HepG2 (cell line): ENCODE measurements around the gene PRH2. TPM values are rescaled to one million over a fixed set of nuclear protein-coding genes. Genes with fewer than 3 reads are reported as not detected.

Source experiments
- CCAR2 ChIP-seq: fragments of 200-400 bp; formaldehyde crosslinking; optimal IDR thresholded peaks from 2 replicates; pipeline ENCODE3; 2018; ENCODE audit warnings: low read depth, mild to moderate bottlenecking, low read length, moderate library complexity
- FOXO1 ChIP-seq: sonication (generic); formaldehyde crosslinking; IDR thresholded peaks from 2 replicates; pipeline ENCODE4 v1.4.0; 2020; ENCODE audit warnings: missing genetic modification reagents
- HDAC1 ChIP-seq: sonication (generic); formaldehyde crosslinking; IDR thresholded peaks from 2 replicates; pipeline ENCODE4 v1.5.1; 2020; ENCODE audit warnings: mild to moderate bottlenecking, missing genetic modification reagents
- HDAC2 ChIP-seq: sonication (generic); formaldehyde crosslinking; IDR thresholded peaks from 2 replicates; pipeline ENCODE4 v1.4.0; 2020; ENCODE audit warnings: missing genetic modification reagents
- HOXA3 ChIP-seq: sonication (generic); formaldehyde crosslinking; IDR thresholded peaks from 2 replicates; pipeline ENCODE4 v1.5.0; 2020; ENCODE audit warnings: missing genetic modification reagents
- RBM22 ChIP-seq: fragments of 200-400 bp; formaldehyde crosslinking; optimal IDR thresholded peaks from 2 replicates; pipeline ENCODE3; 2017; ENCODE audit warnings: mild to moderate bottlenecking, low read length, moderate library complexity
- U2AF2 ChIP-seq: fragments of 200-400 bp; formaldehyde crosslinking; IDR thresholded peaks from 2 replicates; pipeline ENCODE4 v1.6.1; 2017; ENCODE audit warnings: low read depth, mild to moderate bottlenecking, low read length
- XBP1 ChIP-seq: sonication (generic); formaldehyde crosslinking; IDR thresholded peaks from 2 replicates; pipeline ENCODE4 v1.5.0; 2020; ENCODE audit warnings: missing genetic modification reagents
- ZFP37 ChIP-seq: sonication (generic); formaldehyde crosslinking; IDR thresholded peaks from 2 replicates; pipeline ENCODE4 v1.4.0; 2020; ENCODE audit warnings: missing genetic modification reagents, borderline replicate concordance
- ZNF256 ChIP-seq: sonication (generic); formaldehyde crosslinking; conservative IDR thresholded peaks from 2 replicates; pipeline ENCODE4 v1.4.0; 2020; ENCODE audit warnings: missing genetic modification reagents
- ZNF33B ChIP-seq: sonication (generic); formaldehyde crosslinking; IDR thresholded peaks from 2 replicates; pipeline ENCODE4 v1.5.1; 2020; ENCODE audit warnings: mild to moderate bottlenecking, missing genetic modification reagents
- ZNF382 ChIP-seq: sonication (generic); formaldehyde crosslinking; IDR thresholded peaks from 2 replicates; pipeline ENCODE4 v1.5.0; 2020; ENCODE audit warnings: missing genetic modification reagents, mild to moderate bottlenecking, borderline replicate concordance
- ZNF850 ChIP-seq: sonication (generic); formaldehyde crosslinking; conservative IDR thresholded peaks from 2 replicates; pipeline ENCODE4 v1.9.0; 2021; ENCODE audit warnings: mild to moderate bottlenecking, missing genetic modification reagents
- ZNF883 ChIP-seq: sonication (generic); formaldehyde crosslinking; IDR thresholded peaks from 2 replicates; pipeline ENCODE4 v1.5.1; 2020; ENCODE audit warnings: mild to moderate bottlenecking, missing genetic modification reagents; ENCODE audit errors: not compliant biosample characterization
- ZNF891 ChIP-seq: sonication (generic); formaldehyde crosslinking; IDR thresholded peaks from 2 replicates; pipeline ENCODE4 v1.5.0; 2020; ENCODE audit warnings: mild to moderate bottlenecking, missing genetic modification reagents
- polyA plus RNA-seq, 8 experiments: library from polyadenylated mRNA; depleted of rRNA in 3 of 8; stranded (reverse) in 7 of 8; unstranded in 1 of 8; fragments of >200 nt; fragmentation: Illumina TruSeq in 4 of 8; extraction: Trizol in 4 of 8; gene quantifications; 2 replicates each; pipeline versions ENCODE4 v1.2.1 to v1.2.3, GENCODE V29; 2011 to 2016; ENCODE audit warnings: low read depth in 4 of 8, missing spikeins in 1 of 8, mixed read lengths in 1 of 8; ENCODE audit not compliant: insufficient read depth in 1 of 8
- total RNA-seq, 5 experiments: library from RNA; depleted of rRNA; stranded (reverse); fragments of >200 nt; fragmentation: Illumina TruSeq; extraction: Trizol; gene quantifications; 2 replicates each; pipeline ENCODE4 v1.2.3, GENCODE V29; 2016; ENCODE audit warnings: low read depth in 1 of 5
- TF ChIP-seq, protein P1 (sequence below): IDR thresholded peaks from 2 replicates; pipeline ENCODE4 v1.6.1; 2016; ENCODE audit warnings: missing genetic modification reagents, missing compliant biosample characterization
- TF ChIP-seq, protein P2 (sequence below): sonication (generic); formaldehyde crosslinking; IDR thresholded peaks from 2 replicates; pipeline ENCODE4 v1.4.0; 2020; ENCODE audit warnings: missing genetic modification reagents
- TF ChIP-seq, protein P3 (sequence below): conservative IDR thresholded peaks from 2 replicates; pipeline ENCODE4 v1.6.1; 2018; ENCODE audit warnings: missing genetic modification reagents
- TF ChIP-seq, protein P4 (sequence below): sonication (generic); formaldehyde crosslinking; IDR thresholded peaks from 2 replicates; pipeline ENCODE4 v1.4.0; 2020; ENCODE audit warnings: missing genetic modification reagents, borderline replicate concordance
- TF ChIP-seq, protein P5 (sequence below): sonication (generic); formaldehyde crosslinking; IDR thresholded peaks from 2 replicates; pipeline ENCODE4 v1.9.0; 2022; ENCODE audit warnings: missing genetic modification reagents, mild to moderate bottlenecking, borderline replicate concordance
- TF ChIP-seq, protein P6 (sequence below): sonication (generic); formaldehyde crosslinking; IDR thresholded peaks from 2 replicates; pipeline ENCODE4 v1.4.0; 2020; ENCODE audit warnings: missing genetic modification reagents, mild to moderate bottlenecking, borderline replicate concordance

The PRH2 gene
- total and polyA plus RNA-seq, 2 of the 13 experiments (the other 11 are each of a cell fraction or from before 2014, with no cell fraction given): 0.24 to 0.48 TPM

DNA sequence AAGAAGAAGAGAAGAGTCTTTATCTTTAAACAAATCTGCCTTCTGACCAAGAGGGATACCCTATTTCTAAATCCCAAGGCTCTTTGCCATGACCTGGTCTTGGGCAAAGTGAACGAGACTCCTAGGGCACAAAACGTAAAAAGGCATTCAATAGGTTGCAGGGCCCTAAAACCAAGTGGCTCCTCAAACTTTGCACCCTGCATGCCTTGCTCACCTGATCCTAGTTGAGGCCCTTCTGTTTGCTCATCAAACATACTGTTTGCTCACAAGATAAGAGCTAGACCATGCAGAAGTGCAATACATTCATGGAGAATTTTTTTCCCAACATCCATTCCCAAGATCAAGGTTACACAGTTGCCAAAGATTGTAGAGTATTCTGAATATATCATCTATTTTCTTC lies 37.1 kb upstream of the PRH2 start (continued):
- TF ChIP-seq HDAC1 (CRISPR knock-in tag) (peak; percentile 92), ZNF256 (no peak), ZNF883 (no peak), XBP1 (CRISPR knock-in tag) (no peak), FOXO1 (CRISPR knock-in tag) (peak; percentile 94), ZNF382 (CRISPR knock-in tag) (no peak), RBM22 (no peak), U2AF2 (no peak), HOXA3 (peak; percentile 90), CCAR2 (no peak), ZNF850 (CRISPR knock-in tag) (no peak), HDAC2 (CRISPR knock-in tag) (peak; percentile 98), ZNF891 (CRISPR knock-in tag) (no peak), ZFP37 (CRISPR knock-in tag) (no peak), ZNF33B (no peak)
- TF ChIP-seq, protein P1, sequence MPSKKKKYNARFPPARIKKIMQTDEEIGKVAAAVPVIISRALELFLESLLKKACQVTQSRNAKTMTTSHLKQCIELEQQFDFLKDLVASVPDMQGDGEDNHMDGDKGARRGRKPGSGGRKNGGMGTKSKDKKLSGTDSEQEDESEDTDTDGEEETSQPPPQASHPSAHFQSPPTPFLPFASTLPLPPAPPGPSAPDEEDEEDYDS: peak; percentile 62; the same call in 1 of the 2 replicates
- TF ChIP-seq, protein P2, sequence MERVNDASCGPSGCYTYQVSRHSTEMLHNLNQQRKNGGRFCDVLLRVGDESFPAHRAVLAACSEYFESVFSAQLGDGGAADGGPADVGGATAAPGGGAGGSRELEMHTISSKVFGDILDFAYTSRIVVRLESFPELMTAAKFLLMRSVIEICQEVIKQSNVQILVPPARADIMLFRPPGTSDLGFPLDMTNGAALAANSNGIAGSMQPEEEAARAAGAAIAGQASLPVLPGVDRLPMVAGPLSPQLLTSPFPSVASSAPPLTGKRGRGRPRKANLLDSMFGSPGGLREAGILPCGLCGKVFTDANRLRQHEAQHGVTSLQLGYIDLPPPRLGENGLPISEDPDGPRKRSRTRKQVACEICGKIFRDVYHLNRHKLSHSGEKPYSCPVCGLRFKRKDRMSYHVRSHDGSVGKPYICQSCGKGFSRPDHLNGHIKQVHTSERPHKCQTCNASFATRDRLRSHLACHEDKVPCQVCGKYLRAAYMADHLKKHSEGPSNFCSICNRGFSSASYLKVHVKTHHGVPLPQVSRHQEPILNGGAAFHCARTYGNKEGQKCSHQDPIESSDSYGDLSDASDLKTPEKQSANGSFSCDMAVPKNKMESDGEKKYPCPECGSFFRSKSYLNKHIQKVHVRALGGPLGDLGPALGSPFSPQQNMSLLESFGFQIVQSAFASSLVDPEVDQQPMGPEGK (CRISPR knock-in tag): peak; percentile 66; the same call in 1 of the 2 replicates
- TF ChIP-seq, protein P3, sequence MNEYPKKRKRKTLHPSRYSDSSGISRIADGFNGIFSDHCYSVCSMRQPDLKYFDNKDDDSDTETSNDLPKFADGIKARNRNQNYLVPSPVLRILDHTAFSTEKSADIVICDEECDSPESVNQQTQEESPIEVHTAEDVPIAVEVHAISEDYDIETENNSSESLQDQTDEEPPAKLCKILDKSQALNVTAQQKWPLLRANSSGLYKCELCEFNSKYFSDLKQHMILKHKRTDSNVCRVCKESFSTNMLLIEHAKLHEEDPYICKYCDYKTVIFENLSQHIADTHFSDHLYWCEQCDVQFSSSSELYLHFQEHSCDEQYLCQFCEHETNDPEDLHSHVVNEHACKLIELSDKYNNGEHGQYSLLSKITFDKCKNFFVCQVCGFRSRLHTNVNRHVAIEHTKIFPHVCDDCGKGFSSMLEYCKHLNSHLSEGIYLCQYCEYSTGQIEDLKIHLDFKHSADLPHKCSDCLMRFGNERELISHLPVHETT (CRISPR knock-in tag): peak; percentile 75; the same call in 1 of the 2 replicates
- TF ChIP-seq, protein P4, sequence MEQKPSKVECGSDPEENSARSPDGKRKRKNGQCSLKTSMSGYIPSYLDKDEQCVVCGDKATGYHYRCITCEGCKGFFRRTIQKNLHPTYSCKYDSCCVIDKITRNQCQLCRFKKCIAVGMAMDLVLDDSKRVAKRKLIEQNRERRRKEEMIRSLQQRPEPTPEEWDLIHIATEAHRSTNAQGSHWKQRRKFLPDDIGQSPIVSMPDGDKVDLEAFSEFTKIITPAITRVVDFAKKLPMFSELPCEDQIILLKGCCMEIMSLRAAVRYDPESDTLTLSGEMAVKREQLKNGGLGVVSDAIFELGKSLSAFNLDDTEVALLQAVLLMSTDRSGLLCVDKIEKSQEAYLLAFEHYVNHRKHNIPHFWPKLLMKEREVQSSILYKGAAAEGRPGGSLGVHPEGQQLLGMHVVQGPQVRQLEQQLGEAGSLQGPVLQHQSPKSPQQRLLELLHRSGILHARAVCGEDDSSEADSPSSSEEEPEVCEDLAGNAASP: peak; percentile 89
- TF ChIP-seq, protein P5, sequence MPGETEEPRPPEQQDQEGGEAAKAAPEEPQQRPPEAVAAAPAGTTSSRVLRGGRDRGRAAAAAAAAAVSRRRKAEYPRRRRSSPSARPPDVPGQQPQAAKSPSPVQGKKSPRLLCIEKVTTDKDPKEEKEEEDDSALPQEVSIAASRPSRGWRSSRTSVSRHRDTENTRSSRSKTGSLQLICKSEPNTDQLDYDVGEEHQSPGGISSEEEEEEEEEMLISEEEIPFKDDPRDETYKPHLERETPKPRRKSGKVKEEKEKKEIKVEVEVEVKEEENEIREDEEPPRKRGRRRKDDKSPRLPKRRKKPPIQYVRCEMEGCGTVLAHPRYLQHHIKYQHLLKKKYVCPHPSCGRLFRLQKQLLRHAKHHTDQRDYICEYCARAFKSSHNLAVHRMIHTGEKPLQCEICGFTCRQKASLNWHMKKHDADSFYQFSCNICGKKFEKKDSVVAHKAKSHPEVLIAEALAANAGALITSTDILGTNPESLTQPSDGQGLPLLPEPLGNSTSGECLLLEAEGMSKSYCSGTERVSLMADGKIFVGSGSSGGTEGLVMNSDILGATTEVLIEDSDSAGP (CRISPR knock-in tag): no peak; the same call in 1 of the 2 replicates
- TF ChIP-seq, protein P6, sequence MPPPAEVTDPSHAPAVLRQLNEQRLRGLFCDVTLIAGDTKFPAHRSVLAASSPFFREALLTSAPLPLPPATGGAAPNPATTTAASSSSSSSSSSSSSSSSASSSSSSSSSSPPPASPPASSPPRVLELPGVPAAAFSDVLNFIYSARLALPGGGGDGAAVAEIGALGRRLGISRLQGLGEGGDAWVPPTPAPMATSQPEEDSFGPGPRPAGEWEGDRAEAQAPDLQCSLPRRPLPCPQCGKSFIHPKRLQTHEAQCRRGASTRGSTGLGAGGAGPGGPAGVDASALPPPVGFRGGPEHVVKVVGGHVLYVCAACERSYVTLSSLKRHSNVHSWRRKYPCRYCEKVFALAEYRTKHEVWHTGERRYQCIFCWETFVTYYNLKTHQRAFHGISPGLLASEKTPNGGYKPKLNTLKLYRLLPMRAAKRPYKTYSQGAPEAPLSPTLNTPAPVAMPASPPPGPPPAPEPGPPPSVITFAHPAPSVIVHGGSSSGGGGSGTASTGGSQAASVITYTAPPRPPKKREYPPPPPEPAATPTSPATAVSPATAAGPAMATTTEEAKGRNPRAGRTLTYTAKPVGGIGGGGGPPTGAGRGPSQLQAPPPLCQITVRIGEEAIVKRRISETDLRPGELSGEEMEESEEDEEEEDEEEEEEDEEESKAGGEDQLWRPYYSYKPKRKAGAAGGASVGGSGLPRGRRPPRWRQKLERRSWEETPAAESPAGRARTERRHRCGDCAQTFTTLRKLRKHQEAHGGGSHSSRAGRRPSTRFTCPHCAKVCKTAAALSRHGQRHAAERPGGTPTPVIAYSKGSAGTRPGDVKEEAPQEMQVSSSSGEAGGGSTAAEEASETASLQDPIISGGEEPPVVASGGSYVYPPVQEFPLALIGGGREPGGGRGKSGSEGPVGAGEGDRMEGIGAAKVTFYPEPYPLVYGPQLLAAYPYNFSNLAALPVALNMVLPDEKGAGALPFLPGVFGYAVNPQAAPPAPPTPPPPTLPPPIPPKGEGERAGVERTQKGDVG (CRISPR knock-in tag): no peak
